VCaP (cell line): ENCODE results near the gene ANK3.

Experiments used
- H3K27ac ChIP-seq: fragments of 450-650 bp; 2 replicates; pipeline ENCODE4 v1.5.1; 2017
- TF ChIP-seq, protein P1 (sequence below): fragments of 450-650 bp; conservative IDR thresholded peaks from 2 replicates; pipeline ENCODE4 v1.5.1; 2017; ENCODE audit warnings: mild to moderate bottlenecking, moderate library complexity

Gene ANK3

DNA sequence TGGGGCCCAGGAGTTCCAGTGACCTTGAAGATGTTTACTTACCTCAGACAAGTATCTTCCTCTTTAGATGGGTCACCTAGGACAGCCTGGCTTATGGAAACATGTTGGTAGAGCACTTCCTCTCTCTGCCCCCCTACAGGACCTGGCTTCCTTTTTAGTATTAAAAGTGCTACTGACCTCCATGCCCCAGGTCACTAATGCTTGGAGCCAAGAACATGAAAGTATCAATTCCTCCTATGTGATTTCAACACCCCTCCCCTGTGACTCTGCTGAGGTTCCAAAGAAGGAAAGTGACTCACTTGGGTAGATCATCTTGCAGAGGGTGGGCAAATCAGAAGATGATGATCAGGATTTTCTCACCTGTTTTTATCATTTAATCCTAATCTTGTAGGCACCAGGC lies 358.0 kb downstream of the ANK3 start:
- TF ChIP-seq, protein P1, sequence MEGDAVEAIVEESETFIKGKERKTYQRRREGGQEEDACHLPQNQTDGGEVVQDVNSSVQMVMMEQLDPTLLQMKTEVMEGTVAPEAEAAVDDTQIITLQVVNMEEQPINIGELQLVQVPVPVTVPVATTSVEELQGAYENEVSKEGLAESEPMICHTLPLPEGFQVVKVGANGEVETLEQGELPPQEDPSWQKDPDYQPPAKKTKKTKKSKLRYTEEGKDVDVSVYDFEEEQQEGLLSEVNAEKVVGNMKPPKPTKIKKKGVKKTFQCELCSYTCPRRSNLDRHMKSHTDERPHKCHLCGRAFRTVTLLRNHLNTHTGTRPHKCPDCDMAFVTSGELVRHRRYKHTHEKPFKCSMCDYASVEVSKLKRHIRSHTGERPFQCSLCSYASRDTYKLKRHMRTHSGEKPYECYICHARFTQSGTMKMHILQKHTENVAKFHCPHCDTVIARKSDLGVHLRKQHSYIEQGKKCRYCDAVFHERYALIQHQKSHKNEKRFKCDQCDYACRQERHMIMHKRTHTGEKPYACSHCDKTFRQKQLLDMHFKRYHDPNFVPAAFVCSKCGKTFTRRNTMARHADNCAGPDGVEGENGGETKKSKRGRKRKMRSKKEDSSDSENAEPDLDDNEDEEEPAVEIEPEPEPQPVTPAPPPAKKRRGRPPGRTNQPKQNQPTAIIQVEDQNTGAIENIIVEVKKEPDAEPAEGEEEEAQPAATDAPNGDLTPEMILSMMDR, result no peak
- H3K27ac ChIP-seq, result no peak overlapping the region

DNA sequence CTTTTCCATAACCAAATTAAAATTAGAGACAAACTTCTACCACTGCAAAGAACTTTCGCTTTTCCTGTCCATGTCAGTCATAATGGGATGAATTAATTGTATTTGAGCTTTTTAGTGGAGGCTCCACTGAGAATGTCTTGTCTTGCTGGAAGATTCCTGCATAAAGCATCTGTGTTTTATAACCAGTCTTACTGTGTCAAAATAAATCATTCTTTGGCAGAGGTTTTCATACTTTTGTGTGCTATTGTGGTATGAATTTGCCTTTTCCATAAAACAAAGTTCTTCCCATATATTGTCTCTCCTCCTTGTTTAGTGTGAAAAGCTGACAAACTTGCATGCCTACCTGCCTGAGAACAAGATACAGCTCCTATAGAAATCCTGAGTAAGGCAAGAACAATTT lies 358.5 kb downstream of the ANK3 start:
- TF ChIP-seq, protein P1, result no peak
- H3K27ac ChIP-seq, result no peak overlapping the region

DNA sequence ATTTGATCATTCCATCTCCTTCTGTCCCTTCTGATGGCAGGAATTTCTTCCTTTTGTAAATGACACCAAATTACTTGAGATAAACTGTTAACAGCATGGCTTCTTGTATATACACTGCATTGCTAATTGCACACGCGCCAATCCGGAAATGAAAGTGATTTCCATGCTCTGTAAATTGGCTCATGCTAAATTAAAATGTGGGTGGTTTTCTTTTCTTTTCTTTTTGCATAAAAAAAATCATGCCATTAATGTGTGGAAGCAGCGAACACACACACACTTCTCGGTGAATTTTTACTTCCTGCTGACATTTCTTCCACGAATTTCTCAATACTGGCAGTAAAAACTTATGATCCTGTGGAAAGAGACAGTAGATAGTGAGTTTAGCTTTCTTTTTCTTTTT lies 360.2 kb downstream of the ANK3 start:
- TF ChIP-seq, protein P1, result no peak
- no peak overlapping the region for H3K27ac ChIP-seq

DNA sequence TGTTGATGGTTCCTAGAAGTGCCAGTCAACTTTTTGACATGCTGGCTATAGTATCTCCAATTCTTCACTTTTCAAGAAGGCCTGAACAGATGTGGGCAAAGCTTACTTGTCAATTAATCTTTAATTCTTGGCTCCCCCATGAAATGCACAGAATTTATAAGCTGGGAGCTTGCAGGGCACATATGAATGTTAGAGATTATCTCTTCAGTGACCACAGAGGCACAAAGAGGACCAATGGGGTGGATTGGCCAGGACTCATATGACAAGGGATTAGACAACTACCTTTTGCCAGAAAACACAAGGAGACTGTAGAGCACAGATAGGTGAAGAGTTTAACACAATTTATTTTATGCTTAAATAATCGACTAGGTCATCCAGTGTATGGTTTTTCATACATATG lies 361.6 kb downstream of the ANK3 start:
- no peak overlapping the region for H3K27ac ChIP-seq
- TF ChIP-seq, protein P1, result no peak

DNA sequence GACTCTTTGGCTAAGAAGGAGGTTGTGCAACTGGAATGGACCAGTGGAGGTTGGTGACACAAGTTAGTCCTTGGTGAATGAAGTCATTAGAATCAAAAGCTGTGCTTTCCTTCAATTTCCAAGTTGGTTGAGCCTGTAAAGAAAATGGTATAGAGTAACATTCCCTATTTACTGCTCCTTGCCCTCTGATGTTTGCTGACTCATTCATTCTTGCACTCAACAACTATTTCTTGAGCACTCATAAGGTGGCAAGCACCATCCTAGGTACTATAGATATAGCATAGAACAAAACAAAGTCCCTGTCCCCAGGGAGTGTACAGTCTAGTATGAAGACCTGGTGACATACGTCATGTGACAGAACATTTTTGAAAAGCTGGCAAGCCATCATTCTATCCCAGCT lies 364.4 kb downstream of the ANK3 start:
- TF ChIP-seq, protein P1, result no peak
- H3K27ac ChIP-seq, result no peak overlapping the region

DNA sequence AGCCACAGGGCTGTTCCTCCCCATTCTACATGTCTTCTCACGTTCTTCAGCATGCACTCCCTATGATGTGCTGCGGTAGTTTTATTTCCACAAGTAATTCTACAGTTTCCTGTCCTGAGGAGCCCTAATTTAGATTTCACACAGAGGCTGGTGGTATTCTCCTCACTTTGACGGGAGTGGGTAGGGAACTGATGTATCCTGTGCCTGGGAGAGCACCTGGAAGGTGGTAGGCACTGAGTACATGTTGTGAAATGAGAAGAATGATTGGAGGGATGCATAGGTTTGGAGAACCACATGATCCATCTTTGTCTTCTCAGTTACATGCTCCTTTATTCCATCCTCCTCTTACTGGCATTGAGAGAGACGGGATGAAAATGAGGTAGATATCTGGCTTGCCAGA lies 365.2 kb downstream of the ANK3 start:
- no peak overlapping the region for H3K27ac ChIP-seq
- TF ChIP-seq, protein P1, result no peak

DNA sequence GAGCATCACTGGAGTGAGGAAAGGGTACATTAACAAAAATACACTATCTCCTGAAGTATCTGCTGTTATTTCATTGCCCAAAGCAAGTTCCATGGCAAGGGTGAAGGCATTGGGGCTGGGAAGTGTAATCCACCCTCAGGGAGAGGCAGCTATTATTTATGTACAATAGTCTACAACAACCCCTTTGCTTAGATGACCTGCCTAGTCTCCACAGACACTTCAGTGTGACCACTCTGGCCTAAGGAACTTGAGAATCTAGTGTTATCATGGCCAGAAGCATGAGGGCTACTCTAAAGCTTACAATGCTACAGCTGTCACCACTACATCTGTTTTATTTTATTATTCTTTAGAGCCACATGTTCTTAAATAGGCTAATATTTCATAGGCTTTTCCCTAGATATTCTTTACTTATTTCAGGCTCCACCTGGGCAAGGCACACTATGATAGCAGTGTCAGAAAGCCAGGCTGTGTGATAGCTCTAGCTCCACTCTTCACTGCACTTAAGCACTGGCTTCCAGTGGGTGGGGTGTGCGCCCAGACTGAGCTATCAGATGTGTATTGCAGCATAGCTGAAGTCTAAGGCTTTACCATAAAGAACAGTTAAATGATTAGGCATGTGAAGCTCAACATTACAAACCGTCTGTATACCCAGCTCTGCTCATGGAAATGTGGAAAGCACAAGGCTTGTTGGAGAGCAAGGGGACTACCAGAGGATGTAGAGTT lies 366.4 kb downstream of the ANK3 start:
- H3K27ac ChIP-seq, result no peak overlapping the region
- TF ChIP-seq, protein P1, result no peak
